H1 (cell line): ENCODE data around the gene NEURL1B. TPM values are rescaled to one million over a fixed set of nuclear protein-coding genes. Genes with fewer than 3 reads are reported as not detected.

Experiments used
- CTCF ChIA-PET: fragments of 300-600 bp; sonication (Branson Sonifier 250); formaldehyde crosslinking; loops from one replicate; lab custom pipeline; 2021; ENCODE audit not compliant: partially characterized antibody; lab: Charles Lee
- POLR2A ChIA-PET: fragments of 300-600 bp; sonication (Branson Sonifier 250); formaldehyde crosslinking; loops from one replicate; lab custom pipeline; 2021; ENCODE audit warnings: inconsistent platforms; ENCODE audit not compliant: partially characterized antibody; lab: Charles Lee
- DNase-seq, 2 experiments: peaks; one replicate each; pipeline versions ENCODE4 v3.0.0 to v3.0.0-alpha.2; 2010 to 2022; ENCODE audit warnings: low spot score in 2 of 2, low read depth in 1 of 2, mixed read lengths in 1 of 2
- FAIRE-seq: peaks from 2 replicates; lab custom pipeline; 2011; peaks lifted over from hg19 to GRCh38; lab: Jason Lieb, UNC
- H2AFZ ChIP-seq: 2 replicates; pipeline ENCODE4 v1.8.1; 2012; ENCODE audit warnings: low read length, inconsistent platforms
- H2AK5ac ChIP-seq: 2 replicates; pipeline ENCODE4 v1.6.1; 2013; ENCODE audit warnings: low read depth, low read length
- H2BK120ac ChIP-seq: replicated peaks from 2 replicates; pipeline ENCODE3; 2013; ENCODE audit warnings: low read depth, low read length, inconsistent platforms
- H2BK12ac ChIP-seq: 2 replicates; pipeline ENCODE4 v1.6.1; 2013; ENCODE audit warnings: low read depth, low read length
- H2BK15ac ChIP-seq: 2 replicates; pipeline ENCODE4 v1.6.1; 2013; ENCODE audit warnings: low read length
- H2BK20ac ChIP-seq: 2 replicates; pipeline ENCODE4 v1.6.1; 2013; ENCODE audit warnings: low read length
- H2BK5ac ChIP-seq: 2 replicates; pipeline ENCODE4 v1.6.1; 2013; ENCODE audit warnings: low read depth, low read length
- H3K14ac ChIP-seq: 2 replicates; pipeline ENCODE4 v1.6.1; 2013; ENCODE audit warnings: inconsistent platforms; ENCODE audit not compliant: insufficient read length
- H3K18ac ChIP-seq: 2 replicates; pipeline ENCODE4 v1.6.1; 2013; ENCODE audit warnings: low read length; ENCODE audit errors: extremely low read depth
- H3K23ac ChIP-seq: 2 replicates; pipeline ENCODE4 v1.6.1; 2013; ENCODE audit warnings: inconsistent platforms; ENCODE audit not compliant: insufficient read length
- H3K23me2 ChIP-seq: 2 replicates; pipeline ENCODE4 v1.6.1; 2013; ENCODE audit warnings: low read depth, low read length
- H3K27ac ChIP-seq: 2 replicates; pipeline ENCODE4 v1.6.1; 2011; ENCODE audit warnings: low read depth, low read length, inconsistent platforms
- H3K27me3 ChIP-seq, 4 experiments: replicated peaks in 1 of 4; 1 replicate in 1 of 4; 2 replicates in 3 of 4; pipeline versions ENCODE4 v1.6.1 to v1.8.1; 2011 to 2013; ENCODE audit warnings: low read length in 3 of 4, mild to moderate bottlenecking in 3 of 4, inconsistent platforms in 2 of 4, mixed read lengths in 2 of 4, moderate library complexity in 1 of 4; ENCODE audit not compliant: control insufficient read depth in 3 of 4, insufficient read depth in 3 of 4; ENCODE audit errors: extremely low read depth in 1 of 4
- H3K36me3 ChIP-seq, 4 experiments: 2 replicates each; pipeline versions ENCODE4 v1.6.1 to v1.8.1; 2011 to 2013; ENCODE audit warnings: mild to moderate bottlenecking in 4 of 4, low read length in 3 of 4, moderate library complexity in 2 of 4, control low read depth in 1 of 4, inconsistent platforms in 1 of 4; ENCODE audit not compliant: insufficient read depth in 4 of 4, control insufficient read depth in 2 of 4
- H3K4ac ChIP-seq: replicated peaks from 2 replicates; pipeline ENCODE3; 2013; ENCODE audit warnings: low read length, low read depth, mixed read lengths, inconsistent platforms; ENCODE audit not compliant: insufficient read length
- H3K4me1 ChIP-seq, 4 experiments: replicated peaks in 1 of 4; 1 replicate in 1 of 4; 2 replicates in 3 of 4; pipeline versions ENCODE4 v1.6.1 to v1.8.1; 2011 to 2013; ENCODE audit warnings: low read length in 3 of 4, inconsistent platforms in 2 of 4, mixed read lengths in 1 of 4; ENCODE audit not compliant: insufficient read depth in 4 of 4, control insufficient read depth in 3 of 4
- H3K4me2 ChIP-seq, 2 experiments: 2 replicates each; pipeline versions ENCODE4 v1.6.1 to v1.8.1; 2011 to 2013; ENCODE audit warnings: low read depth in 2 of 2, low read length in 2 of 2, control low read depth in 1 of 2, inconsistent platforms in 1 of 2, mild to moderate bottlenecking in 1 of 2; ENCODE audit not compliant: insufficient read depth in 1 of 2
- H3K4me3 ChIP-seq, 4 experiments: fragments of 200-600, 300-600 bp in 1 of 4; sonication (generic), shearing (Covaris generic), sonication (Bioruptor Twin) in 1 of 4; 2 replicates each; pipeline versions ENCODE4 v1.5.1 to v1.8.1; 2011 to 2016; ENCODE audit warnings: low read length in 4 of 4, low read depth in 3 of 4, control low read depth in 2 of 4, inconsistent platforms in 2 of 4, mild to moderate bottlenecking in 2 of 4, mixed read lengths in 1 of 4, moderate library complexity in 1 of 4; ENCODE audit not compliant: insufficient read depth in 2 of 4; ENCODE audit errors: extremely low read depth in 1 of 4
- H3K56ac ChIP-seq: replicated peaks from 2 replicates; pipeline ENCODE3; 2013; ENCODE audit warnings: low read depth, mild to moderate bottlenecking, mixed read lengths, low read length, inconsistent platforms; ENCODE audit not compliant: insufficient read length
- H3K79me1 ChIP-seq: 2 replicates; pipeline ENCODE4 v1.6.1; 2013; ENCODE audit warnings: low read depth, low read length, control low read depth
- H3K79me2 ChIP-seq, 2 experiments: 2 replicates each; pipeline versions ENCODE4 v1.6.1 to v1.8.1; 2012 to 2013; ENCODE audit warnings: low read length in 2 of 2, mild to moderate bottlenecking in 2 of 2, inconsistent platforms in 1 of 2; ENCODE audit not compliant: insufficient read depth in 2 of 2, control insufficient read depth in 1 of 2
- H3K9ac ChIP-seq, 4 experiments: replicated peaks in 1 of 4; 1 replicate in 1 of 4; 2 replicates in 3 of 4; pipeline versions ENCODE4 v1.6.1 to v1.8.1; 2011 to 2013; ENCODE audit warnings: low read depth in 3 of 4, low read length in 3 of 4, control low read depth in 2 of 4, mild to moderate bottlenecking in 2 of 4, moderate library complexity in 2 of 4, inconsistent platforms in 1 of 4; ENCODE audit errors: extremely low read depth in 1 of 4
- H3K9me3 ChIP-seq, 2 experiments: 2 replicates each; pipeline versions ENCODE4 v1.6.1 to v1.8.1; 2012 to 2013; ENCODE audit warnings: mild to moderate bottlenecking in 2 of 2, moderate library complexity in 2 of 2, control low read depth in 1 of 2, inconsistent platforms in 1 of 2, low read depth in 1 of 2, low read length in 1 of 2, mixed read lengths in 1 of 2; ENCODE audit not compliant: insufficient read depth in 2 of 2
- H4K20me1 ChIP-seq, 2 experiments: replicated peaks in 1 of 2; 2 replicates each; pipeline versions ENCODE3 to v1.8.1; 2011 to 2013; ENCODE audit warnings: inconsistent platforms in 2 of 2, low read length in 2 of 2, mild to moderate bottlenecking in 1 of 2; ENCODE audit not compliant: insufficient read depth in 2 of 2, control insufficient read depth in 1 of 2
- H4K5ac ChIP-seq: 2 replicates; pipeline ENCODE4 v1.6.1; 2013; ENCODE audit warnings: low read length, low read depth, mixed read lengths, inconsistent platforms; ENCODE audit not compliant: insufficient read length
- H4K8ac ChIP-seq: 2 replicates; pipeline ENCODE4 v1.8.0; 2013; ENCODE audit warnings: mild to moderate bottlenecking, moderate library complexity, low read length, inconsistent platforms; ENCODE audit not compliant: insufficient read depth; ENCODE audit errors: extremely low read depth
- H4K91ac ChIP-seq: replicated peaks from 2 replicates; pipeline ENCODE3; 2013; ENCODE audit warnings: low read length, mixed read lengths, inconsistent platforms; ENCODE audit not compliant: insufficient read length
- BCL11A ChIP-seq, 2 experiments: IDR thresholded peaks; one replicate each; pipeline ENCODE4 v1.6.1; 2011; ENCODE audit warnings: low read depth in 2 of 2, low read length in 2 of 2, mild to moderate bottlenecking in 2 of 2
- CBX8 ChIP-seq: fragments of 300-800, 300-1000 bp; sonication (generic); IDR thresholded peaks from 2 replicates; pipeline ENCODE4 v1.7.1; 2016; ENCODE audit warnings: low read depth, low read length, borderline replicate concordance
- CHD2 ChIP-seq: IDR thresholded peaks from 2 replicates; pipeline ENCODE4 v1.6.1; 2012; ENCODE audit warnings: low read length, improper control_type of control experiment
- EP300 ChIP-seq, 2 experiments: IDR thresholded peaks; 1 replicate in 1 of 2; 2 replicates in 1 of 2; pipeline ENCODE4 v1.6.1; 2011 to 2012; ENCODE audit warnings: low read depth in 2 of 2, low read length in 2 of 2, mild to moderate bottlenecking in 2 of 2, borderline replicate concordance in 1 of 2, inconsistent platforms in 1 of 2, moderate library complexity in 1 of 2
- GABPA ChIP-seq: IDR thresholded peaks from 2 replicates; pipeline ENCODE4 v1.6.1; 2011; ENCODE audit warnings: mild to moderate bottlenecking, low read length, moderate library complexity, borderline replicate concordance; ENCODE audit not compliant: insufficient read depth
- HDAC2 ChIP-seq, 2 experiments: fragments of 300-600 bp in 1 of 2; sonication (generic) in 1 of 2; IDR thresholded peaks; 2 replicates each; pipeline ENCODE4 v1.6.1; 2011 to 2012; ENCODE audit warnings: low read depth in 2 of 2, low read length in 2 of 2, mild to moderate bottlenecking in 2 of 2, moderate library complexity in 2 of 2, borderline replicate concordance in 1 of 2, inconsistent platforms in 1 of 2
- SP2 ChIP-seq: IDR thresholded peaks from 2 replicates; pipeline ENCODE4 v1.6.1; 2012; ENCODE audit warnings: mild to moderate bottlenecking, low read length, inconsistent platforms
- TAF7 ChIP-seq: optimal IDR thresholded peaks from 2 replicates; pipeline ENCODE3; 2011; ENCODE audit warnings: low read depth, mild to moderate bottlenecking, inconsistent platforms, low read length, moderate library complexity, borderline replicate concordance
- whole genome bisulfite sequencing, 2 experiments: shearing (Covaris generic) in 1 of 2; methylation state at CpG; one replicate each; pipeline versions ENCODE4 v1.1.6 to v1.1.7; 2013 to 2015; ENCODE audit warnings: low lambda C conversion rate in 2 of 2, mixed read lengths in 2 of 2, inconsistent platforms in 1 of 2, low coverage in 1 of 2, missing lambda C conversion rate in 1 of 2; ENCODE audit not compliant: insufficient replicate concordance in 2 of 2, insufficient coverage in 1 of 2, insufficient read length in 1 of 2; ENCODE audit errors: extremely low coverage in 1 of 2, missing lambda C conversion rate in 1 of 2; 5-methylcytosine and 5-hydroxymethylcytosine counted together
- polyA plus RNA-seq, 7 experiments: library from polyadenylated mRNA; depleted of rRNA in 3 of 7; stranded (reverse) in 5 of 7; unstranded in 2 of 7; fragments of >200 nt in 5 of 7; fragments of 200-250 nt in 2 of 7; gene quantifications; 1 replicate in 5 of 7; 2 replicates in 1 of 7; 4 replicates in 1 of 7; pipeline versions ENCODE4 v1.2.1 to v1.2.3, GENCODE V29; 2011 to 2013; ENCODE audit warnings: missing spikeins in 2 of 7, mixed read lengths in 2 of 7
- total RNA-seq: library from RNA; stranded (reverse); fragmentation: NEBNext Ultra II Directional; extraction: Animal tissue kit (Norgen Biotek cat#: 25700); gene quantifications from 2 replicates; pipeline ENCODE4 v1.2.1, GENCODE V29; 2021
- TF ChIP-seq, protein P1 (sequence below), 3 experiments: IDR thresholded peaks; 1 replicate in 2 of 3; 2 replicates in 1 of 3; pipeline versions ENCODE4 v1.5.1 to v1.6.1; 2011; ENCODE audit warnings: low read length in 3 of 3, mild to moderate bottlenecking in 3 of 3, inconsistent platforms in 2 of 3, low read depth in 1 of 3, moderate library complexity in 1 of 3; ENCODE audit not compliant: insufficient read depth in 1 of 3; ENCODE audit errors: control extremely low read depth in 1 of 3

Gene NEURL1B
- total and polyA plus RNA-seq, 2 of the 8 experiments (the other 6 are each of a cell fraction or from before 2014, with no cell fraction given): 3.3 to 6.1 TPM

DNA sequence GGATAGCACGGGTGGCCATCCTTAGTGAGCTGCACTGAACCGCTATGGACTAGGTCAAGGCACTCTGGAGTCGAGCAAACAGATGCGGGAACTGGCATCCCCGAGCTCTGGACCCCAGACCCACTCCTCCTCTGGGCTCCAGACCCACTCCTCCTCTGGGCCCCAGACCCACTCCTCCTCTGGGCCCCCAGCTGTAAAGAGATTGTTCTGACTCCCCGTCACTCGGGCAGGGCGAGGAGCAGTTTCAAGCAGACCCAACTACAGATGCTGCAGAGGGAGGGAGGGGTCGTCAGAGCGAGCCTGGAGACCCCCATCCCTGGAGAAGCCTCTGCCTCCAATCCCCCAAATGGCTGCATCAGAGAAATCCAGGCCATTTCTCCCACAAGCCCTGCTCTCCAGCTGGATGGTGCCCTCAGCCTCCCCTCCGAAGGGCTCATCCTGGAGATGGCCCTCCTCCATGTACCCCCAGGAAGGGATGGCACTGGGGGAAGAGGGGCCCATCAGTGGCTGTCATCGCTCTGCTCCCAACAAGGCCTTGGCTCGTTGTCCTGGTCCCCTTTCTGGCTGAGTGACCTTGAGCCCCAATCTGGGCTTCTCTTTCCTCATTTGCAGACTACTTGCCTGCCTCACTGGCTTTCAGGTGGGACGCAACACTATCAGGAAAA is 91.3 kb downstream of the NEURL1B start:
- no peaks in the 10 kb centered on the region for H4K20me1 ChIP-seq
- no peak overlapping the region for H3K27ac ChIP-seq
- H2AFZ ChIP-seq: no peak overlapping the region
- ChIA-PET CTCF (interaction anchor here (0.9 to 4.0 kb wide), 5 partner anchors 8 to 41 kb away, joined by 4 to 29 read pairs (median 10); no protein-coding TSS in a partner anchor), POLR2A (interaction anchor here (1.0 to 1.4 kb wide), 2 partner anchors 18 to 22 kb away, joined by 3 read pairs; no protein-coding TSS in a partner anchor)
- H2BK15ac ChIP-seq: no peak overlapping the region
- no peak overlapping the region for H4K8ac ChIP-seq
- no peaks in the 10 kb centered on the region for H3K36me3 ChIP-seq
- H3K79me1 ChIP-seq: no peaks in the 10 kb centered on the region
- no peaks in the 10 kb centered on the region for H3K9me3 ChIP-seq
- DNase-seq (no peak), FAIRE-seq (no peak)
- H3K18ac ChIP-seq: no peak overlapping the region; the same call in 1 of the 2 replicates
- no peak overlapping the region for H3K9ac ChIP-seq
- no peak overlapping the region for H3K56ac ChIP-seq
- WGBS, 2 experiments: 84% methylated on average over 12 of the region's 14 CpGs; no CpG with 5 or more reads in 1 of the 2 experiments
- H3K23me2 ChIP-seq: peaks cover 1% of the 10 kb centered on the region; the same call in 1 of the 2 replicates
- H4K91ac ChIP-seq: no peak overlapping the region
- no peak overlapping the region for H3K14ac ChIP-seq
- H2BK20ac ChIP-seq: no peak overlapping the region
- H2BK12ac ChIP-seq: no peak overlapping the region
- no peak overlapping the region for H3K4me2 ChIP-seq
- H3K4ac ChIP-seq: no peak overlapping the region
- no peak overlapping the region for H3K4me3 ChIP-seq
- H2BK120ac ChIP-seq: no peak overlapping the region
- H3K23ac ChIP-seq: no peak overlapping the region
- no peak overlapping the region for H4K5ac ChIP-seq
- H3K27me3 ChIP-seq: peaks cover 0 to 2% (median 0%) of the 10 kb centered on the region in 4 experiments; a peak in 1 of 7 replicates
- no peak overlapping the region for H2BK5ac ChIP-seq
- H3K4me1 ChIP-seq: peaks cover 0 to 3% (median under 1%) of the 10 kb centered on the region in 4 experiments; a peak in 2 of 7 replicates
- no peaks in the 10 kb centered on the region for H3K79me2 ChIP-seq
- no peak overlapping the region for H2AK5ac ChIP-seq
- TF ChIP-seq CHD2 (no peak), HDAC2 (IDR thresholded peaks at IDR 0.05; ENCODE audit: borderline replicate concordance in 1 of 2, low read depth in 2 of 2, low read length in 2 of 2) (no peak), SP2 (no peak), BCL11A (IDR thresholded peaks at IDR 0.05; ENCODE audit: low read depth in 2 of 2, low read length in 2 of 2) (no peak), GABPA (no peak), TAF7 (no peak), CBX8 (no peak), EP300 (IDR thresholded peaks at IDR 0.05; ENCODE audit: borderline replicate concordance in 1 of 2, low read depth in 2 of 2, low read length in 2 of 2) (no peak)
- TF ChIP-seq, protein P1, sequence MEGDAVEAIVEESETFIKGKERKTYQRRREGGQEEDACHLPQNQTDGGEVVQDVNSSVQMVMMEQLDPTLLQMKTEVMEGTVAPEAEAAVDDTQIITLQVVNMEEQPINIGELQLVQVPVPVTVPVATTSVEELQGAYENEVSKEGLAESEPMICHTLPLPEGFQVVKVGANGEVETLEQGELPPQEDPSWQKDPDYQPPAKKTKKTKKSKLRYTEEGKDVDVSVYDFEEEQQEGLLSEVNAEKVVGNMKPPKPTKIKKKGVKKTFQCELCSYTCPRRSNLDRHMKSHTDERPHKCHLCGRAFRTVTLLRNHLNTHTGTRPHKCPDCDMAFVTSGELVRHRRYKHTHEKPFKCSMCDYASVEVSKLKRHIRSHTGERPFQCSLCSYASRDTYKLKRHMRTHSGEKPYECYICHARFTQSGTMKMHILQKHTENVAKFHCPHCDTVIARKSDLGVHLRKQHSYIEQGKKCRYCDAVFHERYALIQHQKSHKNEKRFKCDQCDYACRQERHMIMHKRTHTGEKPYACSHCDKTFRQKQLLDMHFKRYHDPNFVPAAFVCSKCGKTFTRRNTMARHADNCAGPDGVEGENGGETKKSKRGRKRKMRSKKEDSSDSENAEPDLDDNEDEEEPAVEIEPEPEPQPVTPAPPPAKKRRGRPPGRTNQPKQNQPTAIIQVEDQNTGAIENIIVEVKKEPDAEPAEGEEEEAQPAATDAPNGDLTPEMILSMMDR (IDR thresholded peaks at IDR 0.05; ENCODE audit: control extremely low read depth in 1 of 3, insufficient read depth in 1 of 3, low read depth in 1 of 3, low read length in 3 of 3): no peak
